A549 (cell line): ENCODE measurements around the gene CHKA.

Experiments used
- MAFK ChIP-seq: fragments of 450-650 bp; IDR thresholded peaks from 2 replicates; pipeline ENCODE4 v1.6.1; 2014; ENCODE audit not compliant: partially characterized antibody
- PHF8 ChIP-seq: fragments of 200-600 bp; sonication (generic); IDR thresholded peaks from 2 replicates; pipeline ENCODE4 v1.6.1; 2016; ENCODE audit warnings: low read depth, mild to moderate bottlenecking, antibody characterized with exemption, moderate library complexity, borderline replicate concordance
- RCOR1 ChIP-seq: fragments of 150-350 bp; IDR thresholded peaks from 2 replicates; pipeline ENCODE4 v1.6.1; 2014; ENCODE audit warnings: antibody characterized with exemption, low read length, low read depth
- TF ChIP-seq, protein P1 (sequence below): fragments of >200 bp; sonication (Bioruptor Twin); formaldehyde crosslinking; IDR thresholded peaks from 3 replicates; pipeline ENCODE4 v1.5.1; 2016

DNA sequence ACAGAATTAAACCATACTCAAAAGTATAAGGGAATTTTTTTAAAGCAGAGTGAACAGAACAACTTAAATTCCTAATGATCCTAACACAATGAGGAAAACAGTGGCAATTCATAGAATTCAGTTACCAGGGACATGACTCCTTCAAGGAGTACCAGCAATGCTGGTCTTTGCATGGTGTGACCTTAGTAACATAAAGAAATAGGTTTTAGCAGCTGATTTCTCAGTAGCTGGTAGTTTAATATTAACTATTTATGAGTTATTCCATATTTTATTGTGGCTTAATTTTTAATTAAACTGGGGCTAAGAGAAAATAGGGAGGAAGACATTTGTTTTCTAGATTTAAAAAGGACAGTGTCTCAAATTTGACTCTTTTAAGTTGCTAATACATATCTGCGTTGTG lies 30.9 kb downstream of the CHKA start:
- TF ChIP-seq, protein P1, sequence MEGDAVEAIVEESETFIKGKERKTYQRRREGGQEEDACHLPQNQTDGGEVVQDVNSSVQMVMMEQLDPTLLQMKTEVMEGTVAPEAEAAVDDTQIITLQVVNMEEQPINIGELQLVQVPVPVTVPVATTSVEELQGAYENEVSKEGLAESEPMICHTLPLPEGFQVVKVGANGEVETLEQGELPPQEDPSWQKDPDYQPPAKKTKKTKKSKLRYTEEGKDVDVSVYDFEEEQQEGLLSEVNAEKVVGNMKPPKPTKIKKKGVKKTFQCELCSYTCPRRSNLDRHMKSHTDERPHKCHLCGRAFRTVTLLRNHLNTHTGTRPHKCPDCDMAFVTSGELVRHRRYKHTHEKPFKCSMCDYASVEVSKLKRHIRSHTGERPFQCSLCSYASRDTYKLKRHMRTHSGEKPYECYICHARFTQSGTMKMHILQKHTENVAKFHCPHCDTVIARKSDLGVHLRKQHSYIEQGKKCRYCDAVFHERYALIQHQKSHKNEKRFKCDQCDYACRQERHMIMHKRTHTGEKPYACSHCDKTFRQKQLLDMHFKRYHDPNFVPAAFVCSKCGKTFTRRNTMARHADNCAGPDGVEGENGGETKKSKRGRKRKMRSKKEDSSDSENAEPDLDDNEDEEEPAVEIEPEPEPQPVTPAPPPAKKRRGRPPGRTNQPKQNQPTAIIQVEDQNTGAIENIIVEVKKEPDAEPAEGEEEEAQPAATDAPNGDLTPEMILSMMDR = no peak
- TF ChIP-seq PHF8 (no peak), MAFK (no peak), RCOR1 (no peak)
